NCI-H1105 (cell line): Measurements from ENCODE around the gene LSM12.

Experiments
- DNase-seq: peaks from one replicate; lab custom pipeline; 2025; lab: John Stamatoyannopoulos, UW

The LSM12 gene

DNA sequence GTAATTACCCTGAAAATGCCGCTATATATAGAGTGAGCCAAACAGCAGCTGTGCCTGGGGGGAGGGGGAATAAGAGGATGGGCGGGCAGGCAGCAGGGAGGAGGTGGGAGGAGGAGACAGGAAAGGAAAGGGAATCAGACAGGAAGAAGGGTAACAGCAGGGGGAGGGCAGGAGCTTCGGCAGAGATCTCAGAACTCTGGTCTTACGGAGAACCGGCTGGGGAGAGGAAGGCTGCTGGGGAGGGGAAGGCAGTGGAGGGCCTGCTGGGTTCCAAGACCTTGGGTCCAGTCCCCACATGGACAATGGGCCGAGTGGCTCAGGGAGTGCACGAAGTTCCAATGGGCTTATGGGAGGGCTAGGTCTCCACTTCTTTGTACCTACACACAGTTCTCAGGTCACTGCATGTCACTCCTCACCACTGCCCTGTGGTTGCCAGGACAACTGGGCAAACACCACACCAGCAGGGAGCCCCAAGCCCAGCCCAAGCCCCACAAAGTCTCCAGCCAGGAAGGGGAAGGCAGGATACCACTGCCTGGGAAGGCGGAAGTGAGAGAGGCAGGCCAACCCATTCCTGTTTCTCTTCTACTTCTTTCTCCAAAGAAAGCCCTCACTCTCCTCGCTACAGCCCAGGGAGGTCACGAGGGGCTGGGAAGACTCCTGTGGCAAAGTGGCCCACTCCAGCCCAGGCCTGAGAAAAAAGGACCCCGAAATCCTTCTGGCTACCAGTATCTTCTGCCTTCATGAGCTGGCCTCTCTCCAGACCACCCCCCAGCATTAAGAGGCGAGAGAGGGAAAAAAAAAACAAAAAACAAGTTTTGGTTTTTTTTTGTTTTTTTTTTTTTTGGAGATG, 29.4 kb upstream of the LSM12 start:
- peak; percentile 72 for DNase-seq

DNA sequence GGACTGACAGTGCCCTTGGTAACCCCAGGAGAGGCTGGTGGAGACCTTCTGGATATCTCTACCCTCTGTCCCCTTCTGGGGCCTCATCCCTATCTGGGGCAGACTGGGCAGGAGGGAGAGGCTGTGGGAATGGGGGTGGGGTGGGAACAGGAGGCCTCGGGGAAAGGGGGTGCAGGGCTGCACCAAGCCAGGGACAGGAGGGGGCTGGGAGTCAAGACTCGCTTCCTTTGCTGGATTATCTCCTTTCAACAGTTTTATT, 28.8 kb upstream of the LSM12 start:
- no peak for DNase-seq

DNA sequence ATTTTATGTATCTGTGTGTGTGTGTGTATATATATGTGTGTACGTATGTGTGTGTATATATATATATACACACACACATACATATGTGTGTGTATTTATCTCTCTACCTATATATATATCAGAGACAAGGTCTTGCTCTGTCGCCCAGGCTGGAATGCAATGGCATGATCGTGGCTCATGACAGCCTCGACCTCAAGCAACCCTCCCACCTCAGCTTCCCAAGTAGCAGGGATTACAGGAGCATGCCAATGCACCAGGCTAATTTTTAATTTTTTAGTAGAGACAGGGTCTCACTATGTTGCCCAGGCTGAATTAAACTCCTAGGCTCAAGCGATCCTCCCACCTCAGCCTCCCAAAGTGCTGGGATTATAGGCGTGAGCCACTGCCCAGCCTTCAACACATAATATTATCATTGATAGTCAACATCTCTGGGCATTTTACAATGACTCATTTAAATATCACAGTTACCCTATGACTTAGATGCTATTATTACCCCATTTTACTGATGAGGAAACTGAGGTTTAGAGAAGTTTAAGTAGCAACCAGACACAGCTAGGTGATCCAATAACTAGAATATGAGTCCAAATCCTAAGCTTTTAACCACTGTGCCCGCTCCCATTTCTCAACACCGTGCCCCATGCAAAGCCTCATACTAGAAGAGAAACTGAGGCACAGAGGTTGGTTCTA, 28.4 kb upstream of the LSM12 start:
- no peak for DNase-seq

DNA sequence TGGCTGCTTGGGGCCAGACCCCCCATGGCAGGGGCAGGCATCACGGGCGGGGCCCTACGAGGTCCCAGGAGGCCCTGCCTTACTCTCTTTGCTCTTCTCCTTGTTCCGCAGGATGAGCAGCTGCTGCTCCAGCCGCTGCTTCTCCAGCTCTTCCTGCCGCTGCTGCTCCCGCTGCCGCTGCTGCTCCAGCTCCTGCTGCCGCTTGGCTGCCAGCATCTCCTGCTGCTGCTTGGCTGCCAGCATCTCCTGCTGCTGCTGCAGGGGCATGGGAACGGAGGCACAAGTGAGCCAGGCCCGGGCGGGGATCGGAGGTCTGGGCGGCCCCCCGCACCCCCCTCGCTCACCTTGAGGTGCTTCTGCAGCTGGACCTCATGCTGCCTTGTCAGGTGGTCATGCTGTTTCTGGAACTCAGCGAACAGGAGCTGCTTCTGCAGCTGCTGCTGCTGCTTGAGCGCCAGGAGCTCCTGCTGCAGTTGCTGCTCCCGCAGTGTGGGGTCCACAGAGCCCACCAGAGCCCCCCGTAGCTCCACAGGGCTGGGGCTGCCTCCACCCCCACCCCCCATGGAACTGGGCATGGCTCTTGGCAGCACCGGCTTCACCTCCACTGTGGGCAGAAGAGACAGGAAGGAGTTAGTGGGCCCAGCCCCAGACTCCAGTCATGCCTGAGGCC, 26.9 kb upstream of the LSM12 start:
- no peak for DNase-seq

DNA sequence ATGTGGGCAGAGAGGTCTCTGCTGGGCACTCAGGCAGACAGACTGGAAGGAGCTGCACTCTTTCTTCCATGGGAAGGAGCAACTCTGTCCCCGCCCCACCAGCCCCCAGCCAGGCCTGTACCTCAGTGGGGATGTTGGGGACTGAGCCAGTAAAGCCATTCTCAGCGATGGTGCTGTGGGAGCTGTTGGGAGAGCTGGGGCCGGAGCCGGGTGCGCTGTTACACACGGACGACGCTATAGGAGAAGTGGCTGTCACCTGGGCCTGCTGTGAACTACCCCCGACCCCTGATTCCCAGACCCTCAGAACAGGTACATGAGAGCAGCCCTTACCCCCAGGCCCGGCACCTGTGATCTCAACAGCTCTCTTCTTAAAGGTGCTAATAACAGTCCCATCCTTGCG, 25.6 kb upstream of the LSM12 start:
- no peak for DNase-seq

DNA sequence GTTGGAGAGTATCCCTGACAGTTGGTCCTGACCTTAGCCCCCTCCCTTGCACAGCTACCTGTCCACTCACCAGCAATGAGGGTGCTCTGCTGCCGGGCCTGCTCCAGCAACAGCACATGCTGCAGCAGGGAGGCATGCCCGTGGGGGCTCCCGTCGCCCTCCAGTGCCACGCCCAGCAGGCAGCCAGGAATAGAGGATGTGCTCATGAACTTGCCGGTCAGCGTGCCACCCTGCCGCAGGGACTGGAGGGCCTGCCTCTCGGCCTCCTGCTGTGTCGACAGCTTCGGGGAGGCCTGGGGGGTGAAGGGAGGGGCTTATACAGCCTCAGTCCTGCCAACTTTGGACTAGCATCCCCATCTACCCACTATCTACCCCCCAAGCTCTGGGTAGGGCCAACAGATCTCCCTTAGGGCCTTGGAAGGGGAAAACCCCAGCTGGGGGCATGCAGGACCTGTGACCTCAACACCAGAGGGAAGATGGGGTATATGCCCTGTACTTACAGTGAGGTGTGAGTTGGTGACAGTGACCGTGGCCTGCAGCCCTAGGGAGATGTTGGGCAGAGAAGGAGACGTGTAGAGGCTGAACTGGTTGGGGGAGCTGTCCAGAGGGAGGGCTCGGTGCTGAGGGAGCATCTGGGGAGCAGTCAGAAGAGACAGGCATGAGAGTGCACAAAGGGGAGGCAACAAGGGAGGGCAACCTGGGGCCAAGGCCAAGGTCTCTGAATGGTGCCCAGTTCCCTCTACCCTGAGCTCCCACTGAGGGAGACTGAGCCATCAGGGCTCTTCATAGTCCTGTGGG, 24.9 kb upstream of the LSM12 start:
- no peak for DNase-seq

DNA sequence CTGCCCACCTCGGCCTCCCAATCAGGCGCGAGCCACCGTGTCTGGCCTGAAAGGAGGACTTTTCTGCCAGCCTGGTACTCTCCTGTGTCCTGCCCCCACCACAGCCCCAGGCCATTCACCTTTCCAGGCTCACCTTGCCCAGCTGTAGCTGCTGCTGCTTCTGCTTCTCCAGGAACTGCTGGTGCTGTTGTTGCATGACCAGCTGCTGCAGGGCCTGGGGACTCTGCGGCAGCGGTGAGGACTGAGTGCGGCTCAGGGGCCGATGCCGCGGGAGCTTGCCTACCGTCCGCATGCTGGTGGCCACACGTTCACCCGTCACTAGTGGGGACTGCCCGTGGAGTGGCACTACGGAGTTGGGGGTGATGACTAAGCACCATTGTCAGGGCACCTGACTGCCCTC, 21.8 kb upstream of the LSM12 start:
- DNase-seq: no peak

DNA sequence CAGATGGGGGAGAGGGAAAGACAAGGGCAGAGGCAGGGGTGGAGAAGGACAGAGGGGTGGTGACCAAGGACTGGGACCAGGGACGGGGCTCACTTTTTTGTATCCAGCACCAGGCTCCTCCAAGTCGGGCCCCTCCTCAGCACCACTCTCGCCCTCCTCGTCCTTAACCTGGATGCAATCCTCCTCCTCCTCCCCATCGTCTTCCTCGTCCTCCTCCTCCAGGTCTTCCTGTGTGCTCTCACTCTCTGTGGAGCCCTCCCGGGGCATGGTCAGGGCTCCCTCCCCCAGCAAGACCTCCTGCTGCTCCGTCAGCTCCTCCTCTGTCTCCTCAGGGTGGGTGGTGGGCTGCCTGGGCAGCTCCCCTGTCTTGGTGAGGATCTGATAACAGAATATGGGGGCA, 20.8 kb upstream of the LSM12 start:
- DNase-seq: no peak

DNA sequence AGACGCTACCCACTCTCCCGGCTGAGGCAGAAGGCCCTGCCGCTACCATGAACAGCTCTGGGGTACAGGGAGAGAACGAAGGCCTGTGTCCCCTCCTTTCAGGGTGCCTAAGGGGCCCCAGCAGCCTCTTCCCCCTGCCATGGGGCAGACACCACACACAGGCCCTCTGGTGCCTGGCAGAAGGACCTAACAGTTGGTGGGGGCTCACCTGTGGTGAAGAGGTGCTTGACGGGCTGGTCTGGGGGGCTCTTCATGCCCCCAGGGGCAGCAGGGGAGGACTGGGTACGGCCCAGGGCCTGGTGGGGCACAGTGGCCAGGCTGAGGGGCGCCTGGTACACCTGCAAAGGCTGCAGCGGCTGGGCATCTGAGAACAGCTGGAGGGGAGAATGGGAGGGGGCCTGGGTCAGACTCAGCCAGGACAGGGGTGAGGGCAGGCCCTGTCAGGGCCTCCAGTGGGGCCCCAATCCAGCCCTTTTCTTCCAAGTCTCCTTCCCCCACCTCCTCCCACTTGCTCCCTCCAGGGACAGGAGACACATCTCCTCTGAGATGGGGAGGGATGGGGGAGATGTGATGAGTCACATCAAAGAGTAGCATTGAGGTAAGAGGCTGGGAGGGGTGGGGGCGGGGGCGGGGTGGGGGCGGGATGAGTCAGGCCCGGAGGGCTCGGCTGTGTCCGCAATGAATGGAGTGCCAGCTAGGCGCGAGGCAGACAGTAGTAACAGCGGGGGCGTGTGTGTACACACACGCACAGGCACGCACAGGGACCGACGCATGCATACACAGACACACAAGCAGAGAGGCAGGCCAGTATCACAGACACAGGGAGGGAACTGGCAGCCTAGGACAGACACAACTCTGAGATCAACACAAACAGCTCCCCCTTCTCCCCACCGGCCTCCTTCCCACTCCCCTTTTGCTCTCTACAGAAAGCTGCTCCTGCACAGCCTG, 20.2 kb upstream of the LSM12 start:
- no peak for DNase-seq

DNA sequence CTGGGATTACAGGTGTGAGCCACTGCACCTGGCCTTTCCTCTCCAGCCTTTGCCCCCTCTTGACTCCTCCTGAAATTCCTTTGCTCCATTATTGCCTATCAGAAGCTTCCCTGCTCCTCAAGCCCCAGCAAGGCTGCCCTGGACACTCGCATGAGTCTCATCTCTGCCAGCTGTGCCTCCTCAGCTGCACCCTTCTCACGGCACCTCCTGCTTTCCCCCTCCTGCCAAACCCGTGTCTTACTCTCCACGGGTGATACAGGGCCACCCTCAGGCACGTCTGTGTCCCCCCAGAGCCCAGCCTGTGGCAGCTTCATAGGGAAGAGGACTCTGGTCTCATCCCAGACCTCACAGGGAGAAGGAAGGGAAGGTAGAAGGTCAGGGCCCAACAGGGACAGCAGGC, 19.4 kb upstream of the LSM12 start:
- DNase-seq: no peak

DNA sequence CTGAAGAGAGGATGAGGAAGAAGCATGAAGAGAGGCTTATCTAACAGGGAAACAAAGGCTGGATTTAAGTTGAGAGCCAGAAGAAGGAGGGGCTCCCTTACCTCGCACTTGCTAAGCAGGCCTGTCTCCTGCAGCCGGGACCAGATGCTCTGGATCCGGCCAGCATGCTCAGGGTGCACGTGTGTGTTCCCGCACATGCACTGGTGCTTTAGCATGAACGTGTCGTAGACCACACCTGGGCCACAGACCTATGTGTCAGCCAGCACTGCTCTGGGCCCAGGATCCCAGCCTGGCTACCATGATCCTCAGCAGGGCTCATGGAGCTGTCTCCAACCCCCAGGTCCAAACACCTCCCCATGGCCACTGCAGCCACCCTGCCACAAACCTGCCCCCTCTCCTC, 18.4 kb upstream of the LSM12 start:
- no peak for DNase-seq

DNA sequence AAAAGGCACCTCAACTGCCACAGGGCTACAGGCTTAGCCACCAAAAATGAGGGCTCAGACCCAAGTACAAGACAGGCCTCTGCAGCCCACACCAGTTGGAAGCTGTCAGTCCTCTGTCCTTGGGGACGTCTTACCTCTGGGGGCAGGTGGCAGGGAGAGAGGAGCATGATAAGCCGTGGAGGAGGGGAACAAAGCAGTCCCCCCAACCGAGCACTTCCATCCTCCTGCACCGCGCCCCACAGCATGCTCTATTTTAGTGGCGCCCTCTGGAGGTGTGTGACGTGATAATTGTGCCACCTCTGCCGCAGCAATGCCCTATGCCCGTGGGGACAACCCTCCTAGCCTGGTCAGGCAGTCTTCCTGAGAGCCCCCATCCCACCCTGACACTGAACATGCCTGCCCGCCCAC, 17.7 kb upstream of the LSM12 start:
- no peak for DNase-seq

DNA sequence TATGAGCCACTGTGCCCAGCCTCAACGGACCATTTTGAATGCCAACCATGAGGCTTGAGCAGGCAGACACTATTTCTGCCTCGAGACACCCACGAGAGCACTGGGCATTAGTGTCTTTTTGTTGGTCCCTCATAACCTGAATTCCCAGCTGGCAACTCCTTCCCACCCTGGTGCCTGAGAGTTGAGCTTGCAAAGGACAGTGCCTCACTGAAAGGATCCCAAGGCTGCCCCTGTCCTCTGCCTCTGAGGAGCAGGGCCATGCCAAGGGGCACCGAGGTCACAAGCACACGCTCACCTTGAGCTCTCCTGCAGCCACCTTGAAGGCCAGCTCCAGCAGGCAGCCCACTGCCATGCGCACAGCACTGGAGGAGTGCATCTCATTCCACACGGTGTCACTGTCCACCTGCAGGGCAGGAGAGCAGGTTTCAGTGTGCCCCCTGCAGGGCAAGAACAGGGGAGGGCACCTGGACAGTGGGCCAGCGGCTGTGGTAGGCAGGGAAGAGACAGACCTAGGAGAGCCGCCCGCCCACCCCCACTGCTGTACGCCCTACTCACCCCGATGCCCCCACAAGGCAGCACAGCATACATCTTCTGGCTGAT, 16.9 kb upstream of the LSM12 start:
- DNase-seq: no peak

DNA sequence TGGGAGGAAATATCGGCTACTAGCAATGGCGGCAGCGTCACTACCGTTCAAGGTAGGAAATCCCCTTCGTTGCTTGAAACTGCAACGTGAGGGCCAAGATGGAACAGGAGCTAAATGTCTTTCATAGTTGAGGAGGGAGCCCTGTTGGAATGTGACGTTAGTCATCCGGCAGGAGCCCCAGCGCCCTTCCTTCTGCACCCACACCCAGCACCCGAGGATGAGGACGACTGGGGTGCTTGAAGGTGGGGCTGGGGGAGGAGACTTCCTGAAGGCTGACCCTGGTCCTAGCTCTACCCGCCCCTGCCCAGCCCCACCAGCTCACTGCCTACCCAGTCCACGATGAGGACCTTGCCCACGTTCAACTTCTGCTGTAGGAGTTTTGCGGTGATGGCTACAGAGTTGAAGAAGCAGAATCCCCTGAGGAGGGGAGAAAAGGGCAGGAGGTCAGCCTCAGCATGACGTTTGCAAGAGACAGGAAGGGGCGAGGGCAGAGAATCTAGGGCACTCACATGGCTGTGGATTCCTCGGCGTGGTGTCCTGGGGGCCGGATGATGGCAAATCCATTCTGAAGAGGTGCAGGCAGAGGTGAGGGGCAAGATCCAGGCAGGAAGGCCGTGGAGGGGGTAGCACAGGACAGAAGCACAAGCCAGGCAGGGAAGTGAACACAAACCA, 15.9 kb upstream of the LSM12 start:
- DNase-seq: no peak

DNA sequence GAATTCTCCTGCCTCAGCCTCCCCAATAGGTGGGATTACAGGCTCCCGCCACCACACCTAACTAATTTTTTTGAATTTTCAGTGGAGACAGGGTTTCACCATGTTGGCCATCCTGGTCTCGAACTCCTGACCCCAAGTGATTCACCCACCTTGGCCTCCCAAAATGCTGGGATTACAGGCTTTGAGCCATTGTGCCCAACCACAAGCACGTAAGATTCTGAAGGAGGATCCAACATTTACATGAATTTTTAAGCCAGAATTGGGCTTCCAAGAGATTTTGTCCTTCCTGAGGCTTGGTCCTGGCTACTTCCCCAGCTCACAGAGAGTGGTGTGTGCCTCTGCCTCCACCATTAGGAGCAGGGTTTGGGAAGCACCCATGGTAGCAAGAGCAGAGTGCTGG, 15.2 kb upstream of the LSM12 start:
- DNase-seq: no peak

DNA sequence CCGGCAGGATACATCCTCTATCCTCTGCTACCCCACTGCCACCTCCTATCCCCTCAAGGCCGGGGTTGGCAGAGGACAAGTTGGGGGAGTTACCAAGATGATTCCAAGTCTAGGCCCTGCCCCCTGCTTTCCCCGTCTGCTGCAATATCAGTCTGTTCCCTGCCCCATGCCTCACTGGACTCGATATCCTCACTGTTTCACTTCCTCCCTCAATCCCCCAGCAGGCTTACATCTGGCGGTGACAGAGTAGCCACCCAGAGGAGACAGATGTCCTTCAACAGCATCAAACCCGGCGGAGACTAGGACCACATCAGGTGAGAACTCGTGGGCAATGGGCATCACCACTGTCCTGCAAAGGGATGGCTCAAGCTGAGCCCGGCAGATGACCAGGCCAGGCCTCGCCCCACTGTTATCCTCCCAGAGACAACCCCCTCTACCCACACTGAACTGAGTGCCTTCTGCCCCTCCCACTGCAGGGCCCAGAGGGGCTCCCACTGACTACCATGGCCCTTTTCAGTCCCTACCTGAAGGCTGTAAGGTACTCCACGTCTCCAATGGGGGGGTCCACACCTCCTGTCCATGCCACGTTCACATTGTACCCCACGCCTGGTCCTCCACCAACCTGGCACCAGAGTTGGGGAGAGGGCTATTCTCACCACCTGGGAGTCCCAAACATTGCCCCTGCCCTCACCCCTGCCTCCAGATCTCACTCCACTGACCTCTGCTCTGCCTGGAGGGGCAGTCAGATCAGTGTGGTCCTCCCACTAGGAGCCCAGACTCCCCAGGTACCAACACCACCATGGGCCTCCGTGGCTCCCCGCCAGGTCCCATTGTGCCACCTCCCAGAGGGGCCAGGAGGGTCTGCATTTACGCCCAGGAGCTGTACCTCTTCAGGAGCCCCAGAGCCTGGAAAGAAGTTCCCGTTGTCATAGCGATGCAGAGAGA, 13.7 kb upstream of the LSM12 start:
- DNase-seq: no peak

DNA sequence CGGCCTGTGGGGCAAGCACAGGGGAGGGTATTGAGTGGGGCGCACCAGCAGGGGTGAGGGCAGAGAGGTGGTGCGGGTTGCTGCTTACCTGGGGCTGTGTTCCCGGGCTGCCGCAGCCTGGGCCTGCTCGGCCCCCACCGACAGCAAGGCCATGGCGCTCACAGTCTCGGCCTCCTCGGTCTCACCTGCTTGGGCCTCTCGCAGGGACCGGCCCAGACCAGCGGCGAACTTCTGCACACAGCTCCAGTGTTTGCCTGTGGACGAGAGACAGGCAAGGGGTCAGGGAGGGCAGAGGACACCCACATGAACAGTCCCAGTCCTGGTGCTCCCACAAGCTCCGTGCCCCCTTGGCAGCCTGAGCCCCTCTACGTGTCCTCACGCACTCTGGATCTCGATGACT, 11.9 kb upstream of the LSM12 start:
- DNase-seq: no peak

DNA sequence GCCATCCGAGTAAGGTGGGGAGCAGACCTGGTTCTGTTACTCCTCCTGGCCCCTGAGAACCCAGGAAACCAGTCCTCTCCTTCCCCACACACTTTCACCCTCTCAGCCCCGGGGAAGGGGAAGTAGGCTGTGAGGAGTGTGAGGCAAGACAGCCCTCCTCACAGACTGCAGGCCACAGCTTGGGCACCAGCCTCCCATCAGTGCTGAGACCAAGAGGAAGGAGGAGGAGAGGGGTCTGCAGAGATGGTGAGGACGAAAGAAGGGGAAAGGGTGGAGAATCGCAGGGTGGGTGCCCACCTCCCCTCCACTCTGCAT, 11.1 kb upstream of the LSM12 start:
- DNase-seq: no peak
